Tibial nerve (tissue), 4 donors: ENCODE results near the gene OXCT1.

Source experiments
- EP300 ChIP-seq, 2 donors: sonication (generic); formaldehyde crosslinking; IDR thresholded peaks; one replicate each; pipeline ENCODE4 v1.6.1; 2017; ENCODE audit warnings: antibody characterized with exemption in 2 of 2, mild to moderate bottlenecking in 1 of 2
- POLR2A ChIP-seq, 2 donors: fragments of 450-650 bp; IDR thresholded peaks; one replicate each; pipeline ENCODE4 v1.6.1; 2017; ENCODE audit warnings: antibody characterized with exemption in 2 of 2, mild to moderate bottlenecking in 2 of 2, moderate library complexity in 2 of 2
- TF ChIP-seq, protein P1 (sequence below), 5 experiments: fragments of 200-600 bp in 3 of 5; fragments of 450-650 bp in 2 of 5; sonication (generic) in 3 of 5; IDR thresholded peaks; one replicate each; pipeline ENCODE4 v1.5.1; 2016 to 2019; ENCODE audit warnings: antibody characterized with exemption in 5 of 5, mild to moderate bottlenecking in 3 of 5, moderate library complexity in 2 of 5

DNA sequence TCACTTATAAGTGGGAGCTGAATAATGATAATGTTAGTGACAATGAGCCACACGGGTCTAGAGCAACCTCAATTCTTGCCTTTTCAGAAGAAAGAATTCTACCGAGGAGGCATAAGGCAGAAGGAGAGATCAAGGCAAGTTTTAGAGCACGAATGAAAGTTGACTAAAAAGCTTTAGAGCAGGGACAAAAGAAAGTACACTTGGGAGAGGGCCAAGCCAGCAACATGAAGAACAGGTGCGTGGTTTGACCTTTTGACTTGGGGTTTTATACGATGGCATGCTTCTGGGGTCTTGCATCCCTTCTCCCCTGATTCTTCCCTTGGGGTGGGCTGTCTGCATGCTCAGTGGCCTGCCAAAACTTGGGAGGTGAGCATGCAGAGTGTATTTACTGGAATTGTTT lies 12.5 kb upstream of the OXCT1 start:
- TF ChIP-seq, protein P1, sequence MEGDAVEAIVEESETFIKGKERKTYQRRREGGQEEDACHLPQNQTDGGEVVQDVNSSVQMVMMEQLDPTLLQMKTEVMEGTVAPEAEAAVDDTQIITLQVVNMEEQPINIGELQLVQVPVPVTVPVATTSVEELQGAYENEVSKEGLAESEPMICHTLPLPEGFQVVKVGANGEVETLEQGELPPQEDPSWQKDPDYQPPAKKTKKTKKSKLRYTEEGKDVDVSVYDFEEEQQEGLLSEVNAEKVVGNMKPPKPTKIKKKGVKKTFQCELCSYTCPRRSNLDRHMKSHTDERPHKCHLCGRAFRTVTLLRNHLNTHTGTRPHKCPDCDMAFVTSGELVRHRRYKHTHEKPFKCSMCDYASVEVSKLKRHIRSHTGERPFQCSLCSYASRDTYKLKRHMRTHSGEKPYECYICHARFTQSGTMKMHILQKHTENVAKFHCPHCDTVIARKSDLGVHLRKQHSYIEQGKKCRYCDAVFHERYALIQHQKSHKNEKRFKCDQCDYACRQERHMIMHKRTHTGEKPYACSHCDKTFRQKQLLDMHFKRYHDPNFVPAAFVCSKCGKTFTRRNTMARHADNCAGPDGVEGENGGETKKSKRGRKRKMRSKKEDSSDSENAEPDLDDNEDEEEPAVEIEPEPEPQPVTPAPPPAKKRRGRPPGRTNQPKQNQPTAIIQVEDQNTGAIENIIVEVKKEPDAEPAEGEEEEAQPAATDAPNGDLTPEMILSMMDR (IDR thresholded peaks at IDR 0.05): no peak
- TF ChIP-seq POLR2A (IDR thresholded peaks at IDR 0.05) (no peak), EP300 (IDR thresholded peaks at IDR 0.05) (no peak)
